ENCODE results near the gene SMAD5. TPM values are rescaled to one million over a fixed set of nuclear protein-coding genes. Genes with fewer than 3 reads are reported as not detected.

SMAD5 gene
- total and polyA plus RNA-seq, 2 experiments from 2014 or later = 37.5 to 56.6 TPM

DNA sequence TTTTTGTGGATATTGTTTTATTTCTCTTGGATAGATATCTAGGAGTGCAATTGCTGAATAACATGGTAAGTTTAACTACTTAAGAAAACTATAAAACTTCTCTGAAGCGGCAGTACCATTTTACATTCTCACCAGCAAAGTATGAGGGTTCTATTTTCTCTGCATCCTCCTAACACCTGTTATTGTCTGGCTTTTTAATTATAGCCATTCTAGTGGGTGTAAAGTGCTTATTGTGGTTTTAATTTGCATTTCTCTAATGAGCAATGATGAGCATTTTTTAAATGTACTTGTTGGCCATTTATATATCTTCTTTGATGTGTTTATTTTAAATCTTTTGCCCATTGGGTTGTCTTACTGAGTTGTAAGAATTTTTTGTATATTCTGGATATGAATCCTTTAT lies 31.6 kb downstream of the SMAD5 start:
- no peak overlapping the region for H2AFZ ChIP-seq
- DNase-seq (ENCODE audit: low spot score) = no peak
- no peak overlapping the region for H3K27ac ChIP-seq (ENCODE audit: low read depth)
- H3K36me3 ChIP-seq (ENCODE audit: insufficient read depth) = peaks cover 15% of the 10 kb centered on the region
- Mint-ChIP-seq H3K9me3 (no peaks in the 10 kb centered on the region), H3K36me3 (ENCODE audit: low read depth) (peaks cover 10% of the 10 kb centered on the region; the same call in 2 of the 3 replicates), H3K4me1 (no peaks in the 10 kb centered on the region), H3K4me3 (no peak overlapping the region), H3K27me3 (ENCODE audit: insufficient read depth, low read depth, poor library complexity) (no peaks in the 10 kb centered on the region), H3K27ac (no peak overlapping the region; the same call in 1 of the 2 replicates)
- peaks cover 12% of the 10 kb centered on the region; the same call in 1 of the 2 replicates for H3K79me2 ChIP-seq (replicated peaks; ENCODE audit: insufficient read depth)
- no peaks in the 10 kb centered on the region for H3F3A ChIP-seq (replicated peaks; ENCODE audit: low read depth)
- H3K4me3 ChIP-seq = no peak overlapping the region
- no peak overlapping the region for H3K4me2 ChIP-seq
- peaks cover 28% of the 10 kb centered on the region for H4K20me1 ChIP-seq (replicated peaks; ENCODE audit: insufficient read depth)
- no peaks in the 10 kb centered on the region for H3K4me1 ChIP-seq (ENCODE audit: insufficient read depth)
- TF ChIP-seq EZH2 (IDR thresholded peaks at IDR 0.05; ENCODE audit: low read depth, unreplicated experiment) = no peak
- TF ChIP-seq POLR2AphosphoS5 (IDR thresholded peaks at IDR 0.05; ENCODE audit: low read depth) = no peak
- no peak for TF ChIP-seq CREB1 (CRISPR knock-in tag; IDR thresholded peaks at IDR 0.05; ENCODE audit: low read depth)
- no peak for TF ChIP-seq ZNF331 (CRISPR knock-in tag; IDR thresholded peaks at IDR 0.05; ENCODE audit: low read depth)
- TF ChIP-seq, protein P1, sequence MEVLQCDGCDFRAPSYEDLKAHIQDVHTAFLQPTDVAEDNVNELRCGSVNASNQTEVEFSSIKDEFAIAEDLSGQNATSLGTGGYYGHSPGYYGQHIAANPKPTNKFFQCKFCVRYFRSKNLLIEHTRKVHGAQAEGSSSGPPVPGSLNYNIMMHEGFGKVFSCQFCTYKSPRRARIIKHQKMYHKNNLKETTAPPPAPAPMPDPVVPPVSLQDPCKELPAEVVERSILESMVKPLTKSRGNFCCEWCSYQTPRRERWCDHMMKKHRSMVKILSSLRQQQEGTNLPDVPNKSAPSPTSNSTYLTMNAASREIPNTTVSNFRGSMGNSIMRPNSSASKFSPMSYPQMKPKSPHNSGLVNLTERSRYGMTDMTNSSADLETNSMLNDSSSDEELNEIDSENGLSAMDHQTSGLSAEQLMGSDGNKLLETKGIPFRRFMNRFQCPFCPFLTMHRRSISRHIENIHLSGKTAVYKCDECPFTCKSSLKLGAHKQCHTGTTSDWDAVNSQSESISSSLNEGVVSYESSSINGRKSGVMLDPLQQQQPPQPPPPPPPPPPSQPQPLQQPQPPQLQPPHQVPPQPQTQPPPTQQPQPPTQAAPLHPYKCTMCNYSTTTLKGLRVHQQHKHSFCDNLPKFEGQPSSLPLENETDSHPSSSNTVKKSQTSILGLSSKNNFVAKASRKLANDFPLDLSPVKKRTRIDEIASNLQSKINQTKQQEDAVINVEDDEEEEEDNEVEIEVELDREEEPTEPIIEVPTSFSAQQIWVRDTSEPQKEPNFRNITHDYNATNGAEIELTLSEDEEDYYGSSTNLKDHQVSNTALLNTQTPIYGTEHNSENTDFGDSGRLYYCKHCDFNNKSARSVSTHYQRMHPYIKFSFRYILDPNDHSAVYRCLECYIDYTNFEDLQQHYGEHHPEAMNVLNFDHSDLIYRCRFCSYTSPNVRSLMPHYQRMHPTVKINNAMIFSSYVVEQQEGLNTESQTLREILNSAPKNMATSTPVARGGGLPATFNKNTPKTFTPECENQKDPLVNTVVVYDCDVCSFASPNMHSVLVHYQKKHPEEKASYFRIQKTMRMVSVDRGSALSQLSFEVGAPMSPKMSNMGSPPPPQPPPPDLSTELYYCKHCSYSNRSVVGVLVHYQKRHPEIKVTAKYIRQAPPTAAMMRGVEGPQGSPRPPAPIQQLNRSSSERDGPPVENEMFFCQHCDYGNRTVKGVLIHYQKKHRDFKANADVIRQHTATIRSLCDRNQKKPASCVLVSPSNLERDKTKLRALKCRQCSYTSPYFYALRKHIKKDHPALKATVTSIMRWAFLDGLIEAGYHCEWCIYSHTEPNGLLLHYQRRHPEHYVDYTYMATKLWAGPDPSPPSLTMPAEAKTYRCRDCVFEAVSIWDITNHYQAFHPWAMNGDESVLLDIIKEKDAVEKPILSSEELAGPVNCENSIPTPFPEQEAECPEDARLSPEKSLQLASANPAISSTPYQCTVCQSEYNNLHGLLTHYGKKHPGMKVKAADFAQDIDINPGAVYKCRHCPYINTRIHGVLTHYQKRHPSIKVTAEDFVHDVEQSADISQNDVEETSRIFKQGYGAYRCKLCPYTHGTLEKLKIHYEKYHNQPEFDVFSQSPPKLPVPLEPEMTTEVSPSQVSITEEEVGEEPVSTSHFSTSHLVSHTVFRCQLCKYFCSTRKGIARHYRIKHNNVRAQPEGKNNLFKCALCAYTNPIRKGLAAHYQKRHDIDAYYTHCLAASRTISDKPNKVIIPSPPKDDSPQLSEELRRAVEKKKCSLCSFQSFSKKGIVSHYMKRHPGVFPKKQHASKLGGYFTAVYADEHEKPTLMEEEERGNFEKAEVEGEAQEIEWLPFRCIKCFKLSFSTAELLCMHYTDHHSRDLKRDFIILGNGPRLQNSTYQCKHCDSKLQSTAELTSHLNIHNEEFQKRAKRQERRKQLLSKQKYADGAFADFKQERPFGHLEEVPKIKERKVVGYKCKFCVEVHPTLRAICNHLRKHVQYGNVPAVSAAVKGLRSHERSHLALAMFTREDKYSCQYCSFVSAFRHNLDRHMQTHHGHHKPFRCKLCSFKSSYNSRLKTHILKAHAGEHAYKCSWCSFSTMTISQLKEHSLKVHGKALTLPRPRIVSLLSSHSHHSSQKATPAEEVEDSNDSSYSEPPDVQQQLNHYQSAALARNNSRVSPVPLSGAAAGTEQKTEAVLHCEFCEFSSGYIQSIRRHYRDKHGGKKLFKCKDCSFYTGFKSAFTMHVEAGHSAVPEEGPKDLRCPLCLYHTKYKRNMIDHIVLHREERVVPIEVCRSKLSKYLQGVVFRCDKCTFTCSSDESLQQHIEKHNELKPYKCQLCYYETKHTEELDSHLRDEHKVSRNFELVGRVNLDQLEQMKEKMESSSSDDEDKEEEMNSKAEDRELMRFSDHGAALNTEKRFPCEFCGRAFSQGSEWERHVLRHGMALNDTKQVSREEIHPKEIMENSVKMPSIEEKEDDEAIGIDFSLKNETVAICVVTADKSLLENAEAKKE (CRISPR knock-in tag; IDR thresholded peaks at IDR 0.05) = no peak
- TF ChIP-seq, protein P2, sequence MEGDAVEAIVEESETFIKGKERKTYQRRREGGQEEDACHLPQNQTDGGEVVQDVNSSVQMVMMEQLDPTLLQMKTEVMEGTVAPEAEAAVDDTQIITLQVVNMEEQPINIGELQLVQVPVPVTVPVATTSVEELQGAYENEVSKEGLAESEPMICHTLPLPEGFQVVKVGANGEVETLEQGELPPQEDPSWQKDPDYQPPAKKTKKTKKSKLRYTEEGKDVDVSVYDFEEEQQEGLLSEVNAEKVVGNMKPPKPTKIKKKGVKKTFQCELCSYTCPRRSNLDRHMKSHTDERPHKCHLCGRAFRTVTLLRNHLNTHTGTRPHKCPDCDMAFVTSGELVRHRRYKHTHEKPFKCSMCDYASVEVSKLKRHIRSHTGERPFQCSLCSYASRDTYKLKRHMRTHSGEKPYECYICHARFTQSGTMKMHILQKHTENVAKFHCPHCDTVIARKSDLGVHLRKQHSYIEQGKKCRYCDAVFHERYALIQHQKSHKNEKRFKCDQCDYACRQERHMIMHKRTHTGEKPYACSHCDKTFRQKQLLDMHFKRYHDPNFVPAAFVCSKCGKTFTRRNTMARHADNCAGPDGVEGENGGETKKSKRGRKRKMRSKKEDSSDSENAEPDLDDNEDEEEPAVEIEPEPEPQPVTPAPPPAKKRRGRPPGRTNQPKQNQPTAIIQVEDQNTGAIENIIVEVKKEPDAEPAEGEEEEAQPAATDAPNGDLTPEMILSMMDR (conservative IDR thresholded peaks at IDR 0.05; ENCODE audit: low read depth in 2 of 2) = no peak
- no peak for TF ChIP-seq JUNB (IDR thresholded peaks at IDR 0.05; ENCODE audit: unreplicated experiment)
- TF ChIP-seq NANOG (IDR thresholded peaks at IDR 0.05; ENCODE audit: borderline replicate concordance) = no peak
- TF ChIP-seq, protein P3, sequence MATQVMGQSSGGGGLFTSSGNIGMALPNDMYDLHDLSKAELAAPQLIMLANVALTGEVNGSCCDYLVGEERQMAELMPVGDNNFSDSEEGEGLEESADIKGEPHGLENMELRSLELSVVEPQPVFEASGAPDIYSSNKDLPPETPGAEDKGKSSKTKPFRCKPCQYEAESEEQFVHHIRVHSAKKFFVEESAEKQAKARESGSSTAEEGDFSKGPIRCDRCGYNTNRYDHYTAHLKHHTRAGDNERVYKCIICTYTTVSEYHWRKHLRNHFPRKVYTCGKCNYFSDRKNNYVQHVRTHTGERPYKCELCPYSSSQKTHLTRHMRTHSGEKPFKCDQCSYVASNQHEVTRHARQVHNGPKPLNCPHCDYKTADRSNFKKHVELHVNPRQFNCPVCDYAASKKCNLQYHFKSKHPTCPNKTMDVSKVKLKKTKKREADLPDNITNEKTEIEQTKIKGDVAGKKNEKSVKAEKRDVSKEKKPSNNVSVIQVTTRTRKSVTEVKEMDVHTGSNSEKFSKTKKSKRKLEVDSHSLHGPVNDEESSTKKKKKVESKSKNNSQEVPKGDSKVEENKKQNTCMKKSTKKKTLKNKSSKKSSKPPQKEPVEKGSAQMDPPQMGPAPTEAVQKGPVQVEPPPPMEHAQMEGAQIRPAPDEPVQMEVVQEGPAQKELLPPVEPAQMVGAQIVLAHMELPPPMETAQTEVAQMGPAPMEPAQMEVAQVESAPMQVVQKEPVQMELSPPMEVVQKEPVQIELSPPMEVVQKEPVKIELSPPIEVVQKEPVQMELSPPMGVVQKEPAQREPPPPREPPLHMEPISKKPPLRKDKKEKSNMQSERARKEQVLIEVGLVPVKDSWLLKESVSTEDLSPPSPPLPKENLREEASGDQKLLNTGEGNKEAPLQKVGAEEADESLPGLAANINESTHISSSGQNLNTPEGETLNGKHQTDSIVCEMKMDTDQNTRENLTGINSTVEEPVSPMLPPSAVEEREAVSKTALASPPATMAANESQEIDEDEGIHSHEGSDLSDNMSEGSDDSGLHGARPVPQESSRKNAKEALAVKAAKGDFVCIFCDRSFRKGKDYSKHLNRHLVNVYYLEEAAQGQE (IDR thresholded peaks at IDR 0.05; ENCODE audit: unreplicated experiment) = no peak
- no peaks in the 10 kb centered on the region for H3K9me2 ChIP-seq (ENCODE audit: insufficient read depth)
- H3K27me3 ChIP-seq (ENCODE audit: insufficient read depth) = no peaks in the 10 kb centered on the region
- no peak for ATAC-seq
